GM12878 (cell line): ENCODE results near the gene GANC. TPM values are rescaled to one million over a fixed set of nuclear protein-coding genes. Genes with fewer than 3 reads are reported as not detected.

Experiments used
- ATAC-seq: fragments of 200-7000 bp; cut with Tn5 transposase; 3 replicates; pipeline ENCODE4 v1.9.1; 2020; ENCODE audit warnings: mild to moderate bottlenecking, moderate library complexity
- BruUV-seq: library from RNA; stranded (reverse); fragments of 400-500 nt; replicated peaks from 2 replicates; lab custom pipeline; 2021; lab: Mats Ljungman, UMichigan
- CTCF ChIA-PET: fragments of 300-600 bp; sonication (Branson Sonifier 250); formaldehyde crosslinking; extraction: SDS; loops from one replicate; lab custom pipeline; 2021; ENCODE audit warnings: inconsistent platforms; lab: Yijun Ruan, JAX
- POLR2A ChIA-PET: fragments of 350-600 bp; formaldehyde crosslinking; extraction: SDS; loops from one replicate; lab custom pipeline; 2021; ENCODE audit warnings: inconsistent platforms; lab: Charles Lee
- RAD21 ChIA-PET: fragments of 300-600 bp; sonication (Branson Sonifier 250); formaldehyde crosslinking; loops from one replicate; lab custom pipeline; 2023; ENCODE audit warnings: antibody characterized with exemption; ENCODE audit not compliant: unreplicated experiment; lab: Charles Lee
- SMC1A ChIA-PET: fragments of 300-600 bp; sonication (Branson Sonifier 250); formaldehyde crosslinking; loops from one replicate; lab custom pipeline; 2023; ENCODE audit not compliant: unreplicated experiment, uncharacterized antibody; lab: Charles Lee
- DNase-seq: peaks from one replicate; pipeline ENCODE4 v3.0.0-alpha.2; 2011; ENCODE audit warnings: low read depth, low spot score
- FAIRE-seq: peaks from 3 replicates; lab custom pipeline; 2011; peaks lifted over from hg19 to GRCh38; lab: Jason Lieb, UNC
- H2AFZ ChIP-seq: 2 replicates; pipeline ENCODE4 v1.6.0; 2011; ENCODE audit warnings: low read depth, low read length, control low read depth; ENCODE audit not compliant: control insufficient read depth
- H3K27ac ChIP-seq: 2 replicates; pipeline ENCODE4 v1.5.1; 2011; ENCODE audit warnings: control low read depth; ENCODE audit not compliant: control insufficient read depth, insufficient read depth
- H3K27me3 ChIP-seq, 2 experiments: replicated peaks in 1 of 2; 2 replicates each; pipeline versions ENCODE4 v1.6.0 to v1.6.1; 2011; ENCODE audit warnings: low read length in 1 of 2; ENCODE audit not compliant: control insufficient read depth in 2 of 2, insufficient read depth in 2 of 2
- H3K36me3 ChIP-seq, 2 experiments: 2 replicates each; pipeline ENCODE4 v1.5.1; 2011; ENCODE audit warnings: low read length in 1 of 2; ENCODE audit not compliant: control insufficient read depth in 2 of 2, insufficient read depth in 2 of 2
- H3K4me1 ChIP-seq: 2 replicates; pipeline ENCODE4 v1.6.1; 2011; ENCODE audit warnings: mild to moderate bottlenecking, low read length, moderate library complexity, mixed read lengths; ENCODE audit not compliant: control insufficient read depth, insufficient read depth
- H3K4me2 ChIP-seq: 2 replicates; pipeline ENCODE4 v1.6.0; 2011; ENCODE audit warnings: control low read depth; ENCODE audit not compliant: control insufficient read depth, insufficient read depth
- H3K4me3 ChIP-seq: fragments of 200-600 bp; sonication (generic); 2 replicates; pipeline ENCODE4 v1.5.1; 2016
- H3K79me2 ChIP-seq: 2 replicates; pipeline ENCODE4 v1.6.0; 2011; ENCODE audit warnings: low read length; ENCODE audit not compliant: control insufficient read depth, insufficient read depth
- H3K9ac ChIP-seq: 2 replicates; pipeline ENCODE4 v1.8.0; 2011; ENCODE audit warnings: low read length, control low read depth, mixed read lengths; ENCODE audit not compliant: control insufficient read depth, insufficient read depth
- H3K9me3 ChIP-seq: replicated peaks from 3 replicates; pipeline ENCODE4 v1.5.1; 2011; ENCODE audit warnings: mild to moderate bottlenecking, low read length; ENCODE audit not compliant: control insufficient read depth, insufficient read depth
- H4K20me1 ChIP-seq: 2 replicates; pipeline ENCODE4 v1.6.0; 2011; ENCODE audit not compliant: control insufficient read depth, insufficient read depth
- ATF7 ChIP-seq: fragments of 450-650 bp; IDR thresholded peaks from 2 replicates; pipeline ENCODE4 v1.6.1; 2016; ENCODE audit warnings: low read depth, mild to moderate bottlenecking
- CBFB ChIP-seq: IDR thresholded peaks from 2 replicates; pipeline ENCODE4 v1.6.1; 2016; ENCODE audit warnings: antibody characterized with exemption, low read depth
- CBX5 ChIP-seq: sonication (generic); IDR thresholded peaks from 2 replicates; pipeline ENCODE4 v1.6.1; 2016; ENCODE audit warnings: low read depth, moderate library complexity, mild to moderate bottlenecking, inconsistent platforms
- CHD2 ChIP-seq: IDR thresholded peaks from 2 replicates; pipeline ENCODE4 v1.6.1; 2011; ENCODE audit warnings: low read depth, low read length, improper control_type of control experiment, borderline replicate concordance
- DPF2 ChIP-seq: fragments of 450-650 bp; IDR thresholded peaks from 2 replicates; pipeline ENCODE4 v1.6.1; 2017; ENCODE audit warnings: mild to moderate bottlenecking
- EZH2 ChIP-seq: IDR thresholded peaks from 2 replicates; pipeline ENCODE4 v1.6.1; 2012; ENCODE audit warnings: low read depth, mild to moderate bottlenecking, control low read depth, inconsistent platforms, low read length, borderline replicate concordance; ENCODE audit not compliant: control insufficient read depth
- PAX8 ChIP-seq: fragments of 450-650 bp; IDR thresholded peaks from 2 replicates; pipeline ENCODE4 v1.6.1; 2017; ENCODE audit warnings: mild to moderate bottlenecking, moderate library complexity
- TBL1XR1 ChIP-seq: IDR thresholded peaks from 2 replicates; pipeline ENCODE4 v1.6.1; 2012; ENCODE audit warnings: low read depth, low read length, improper control_type of control experiment
- ZNF207 ChIP-seq: fragments of 450-650 bp; IDR thresholded peaks from 2 replicates; pipeline ENCODE4 v1.6.1; 2014; ENCODE audit warnings: antibody characterized with exemption, mild to moderate bottlenecking, borderline replicate concordance
- WGBS: methylation state at CpG from one replicate; pipeline ENCODE4 v1.1.6; 2016; ENCODE audit warnings: low lambda C conversion rate; ENCODE audit not compliant: insufficient replicate concordance, insufficient coverage; ENCODE audit errors: missing lambda C conversion rate; 5-methylcytosine and 5-hydroxymethylcytosine counted together
- in situ Hi-C: fragments of 300-500 bp; cut with MboI; formaldehyde crosslinking; loops from 9 replicates; pipeline ENCODE4 v1.14.3; 2018; ENCODE audit warnings: mixed read lengths
- intact Hi-C: fragments of 100-400 bp; cut with micrococcal nuclease; formaldehyde crosslinking; loops from one replicate; pipeline ENCODE4 v1.14.2; 2022; ENCODE audit not compliant: unreplicated experiment
- polyA plus RNA-seq, 11 experiments: library from polyadenylated mRNA; depleted of rRNA in 4 of 11; unstranded in 6 of 11; stranded (reverse) in 5 of 11; fragments of >200 nt; fragmentation: Nextera tagmentation in 4 of 11; fragmentation: Illumina TruSeq in 1 of 11; extraction: Ambion mirVana in 4 of 11; extraction: Trizol in 1 of 11; gene quantifications; 1 replicate in 1 of 11; 2 replicates in 10 of 11; pipeline versions ENCODE4 v1.2.1 to v1.2.3, GENCODE V29; 2011 to 2016; ENCODE audit warnings: inconsistent platforms in 2 of 11, missing spikeins in 2 of 11, low read depth in 1 of 11
- total RNA-seq, 4 experiments: library from RNA; depleted of rRNA in 3 of 4; stranded (reverse); fragments of >200 nt in 3 of 4; fragmentation: Illumina TruSeq in 1 of 4; extraction: Trizol in 1 of 4; gene quantifications; 2 replicates each; pipeline versions ENCODE4 v1.2.1 to v1.2.3, GENCODE V29; 2013 to 2021
- TF ChIP-seq, protein P1 (sequence below): fragments of 450-650 bp; IDR thresholded peaks from 2 replicates; pipeline ENCODE4 v1.6.1; 2016; ENCODE audit warnings: mild to moderate bottlenecking
- TF ChIP-seq, protein P2 (sequence below): IDR thresholded peaks from 2 replicates; pipeline ENCODE4 v1.6.1; 2011; ENCODE audit warnings: low read depth, mild to moderate bottlenecking, low read length, moderate library complexity, borderline replicate concordance; ENCODE audit errors: extremely low read depth
- TF ChIP-seq, protein P3 (sequence below): fragments of 450-650 bp; IDR thresholded peaks from 2 replicates; pipeline ENCODE4 v1.6.1; 2017; ENCODE audit warnings: mild to moderate bottlenecking, moderate library complexity
- TF ChIP-seq, protein P4 (sequence below): IDR thresholded peaks from 2 replicates; pipeline ENCODE4 v1.6.1; 2012; ENCODE audit warnings: low read depth, low read length, improper control_type of control experiment
- TF ChIP-seq, protein P5 (sequence below): IDR thresholded peaks from 2 replicates; pipeline ENCODE4 v1.6.1; 2012; ENCODE audit warnings: low read length, inconsistent platforms

Gene GANC
- total and polyA plus RNA-seq, 10 of the 15 experiments (the other 5 are each of a cell fraction or from before 2014, with no cell fraction given) = 11.3 to 35.3 (median 23.0) TPM

DNA sequence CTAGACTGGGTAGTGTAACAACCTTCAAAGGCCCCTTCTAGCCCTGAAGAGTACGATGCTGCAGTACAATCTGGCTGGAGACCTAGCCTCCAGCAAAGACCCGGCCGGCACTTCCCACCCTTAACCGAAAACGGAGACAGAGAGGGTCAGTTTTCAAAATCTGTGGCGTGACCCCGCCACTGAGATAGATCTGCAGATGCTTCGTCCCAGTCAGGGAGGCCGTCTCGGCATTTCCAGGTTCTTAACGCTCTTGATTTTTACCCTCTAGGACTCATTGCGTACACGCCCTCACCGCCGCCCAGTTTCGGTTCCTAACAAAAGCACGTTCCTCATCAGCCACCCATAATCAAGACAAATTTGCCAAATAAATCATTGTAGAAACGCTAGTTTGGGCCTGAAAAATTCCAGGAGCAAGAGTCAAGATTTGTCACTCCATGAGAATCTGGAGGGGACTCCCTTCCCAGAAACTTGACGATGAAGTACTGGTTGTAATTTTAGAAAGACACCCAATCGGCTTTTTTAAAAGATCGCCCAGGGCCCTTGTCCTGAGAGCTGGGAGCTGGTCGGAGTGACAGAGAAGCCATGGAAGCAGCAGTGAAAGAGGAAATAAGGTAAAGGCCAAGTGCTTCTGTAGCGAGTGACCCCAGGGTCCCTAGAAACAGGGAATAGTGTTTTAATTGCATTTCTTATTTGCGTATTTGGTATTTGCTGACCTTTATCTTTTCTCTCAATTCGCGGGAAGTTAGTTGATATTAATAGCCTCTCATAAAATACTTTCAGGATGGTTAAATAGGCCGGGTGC, 1.1 kb downstream of the GANC start:
- peaks cover 63% of the 10 kb centered on the region for H3K79me2 ChIP-seq
- peak overlapping the region; percentile 97 for H3K9ac ChIP-seq
- ChIA-PET CTCF (no interaction called here), SMC1A (interaction anchor here (0.5 to 2.6 kb wide), 3 partner anchors 16 to 290 kb away, joined by 3 to 9 read pairs (median 5); no protein-coding TSS in a partner anchor), RAD21 (interaction anchor here (0.7 to 1.2 kb wide), 2 partner anchors 17 to 304 kb away, joined by 3 read pairs; no protein-coding TSS in a partner anchor), POLR2A (interaction anchor here (0.6 to 1.0 kb wide), 3 partner anchors 195 to 302 kb away, joined by 3 to 5 read pairs (median 3); partner anchors contain the start of genes EHD4 and ZNF106)
- H3K4me2 ChIP-seq = peak overlapping the region; percentile 98
- in situ Hi-C loops = loop anchor here (25.0 kb wide), 1 partner anchor 1513 kb away; the partner anchor contains the start of genes ELL3 and SERF2
- H4K20me1 ChIP-seq = no peaks in the 10 kb centered on the region
- H3K27ac ChIP-seq = peak overlapping the region; percentile 95
- DNase-seq (peak; percentile 30), ATAC-seq (peak; percentile 71), FAIRE-seq (no peak)
- H2AFZ ChIP-seq = peak overlapping the region; percentile 96
- H3K4me3 ChIP-seq = peak overlapping the region; percentile 85
- no peaks in the 10 kb centered on the region for H3K9me3 ChIP-seq
- intact Hi-C loops = no loop called here
- no peaks in the 10 kb centered on the region; a peak in 1 of 4 replicates for H3K36me3 ChIP-seq
- WGBS = 1% methylated on average over 27 of the region's 27 CpGs
- H3K27me3 ChIP-seq = no peaks in the 10 kb centered on the region
- BruUV-seq = TSS peak; percentile 85
- no peaks in the 10 kb centered on the region; the same call in 1 of the 2 replicates for H3K4me1 ChIP-seq
- TF ChIP-seq DPF2 (0 out of 2 replicates have a peak, but pooled peaks have one; percentile 56), CHD2 (no peak), EZH2 (no peak), PAX8 (no peak), ZNF207 (0 out of 2 replicates have a peak, but pooled peaks have one; percentile 16), ATF7 (no peak), CBFB (no peak), CBX5 (no peak), TBL1XR1 (0 out of 2 replicates have a peak, but pooled peaks have one; percentile 17)
- TF ChIP-seq, protein P1, sequence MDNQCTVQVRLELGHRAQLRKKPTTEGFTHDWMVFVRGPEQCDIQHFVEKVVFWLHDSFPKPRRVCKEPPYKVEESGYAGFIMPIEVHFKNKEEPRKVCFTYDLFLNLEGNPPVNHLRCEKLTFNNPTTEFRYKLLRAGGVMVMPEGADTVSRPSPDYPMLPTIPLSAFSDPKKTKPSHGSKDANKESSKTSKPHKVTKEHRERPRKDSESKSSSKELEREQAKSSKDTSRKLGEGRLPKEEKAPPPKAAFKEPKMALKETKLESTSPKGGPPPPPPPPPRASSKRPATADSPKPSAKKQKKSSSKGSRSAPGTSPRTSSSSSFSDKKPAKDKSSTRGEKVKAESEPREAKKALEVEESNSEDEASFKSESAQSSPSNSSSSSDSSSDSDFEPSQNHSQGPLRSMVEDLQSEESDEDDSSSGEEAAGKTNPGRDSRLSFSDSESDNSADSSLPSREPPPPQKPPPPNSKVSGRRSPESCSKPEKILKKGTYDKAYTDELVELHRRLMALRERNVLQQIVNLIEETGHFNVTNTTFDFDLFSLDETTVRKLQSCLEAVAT = no peak
- TF ChIP-seq, protein P2, sequence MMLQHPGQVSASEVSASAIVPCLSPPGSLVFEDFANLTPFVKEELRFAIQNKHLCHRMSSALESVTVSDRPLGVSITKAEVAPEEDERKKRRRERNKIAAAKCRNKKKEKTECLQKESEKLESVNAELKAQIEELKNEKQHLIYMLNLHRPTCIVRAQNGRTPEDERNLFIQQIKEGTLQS = no peak
- TF ChIP-seq, protein P3, sequence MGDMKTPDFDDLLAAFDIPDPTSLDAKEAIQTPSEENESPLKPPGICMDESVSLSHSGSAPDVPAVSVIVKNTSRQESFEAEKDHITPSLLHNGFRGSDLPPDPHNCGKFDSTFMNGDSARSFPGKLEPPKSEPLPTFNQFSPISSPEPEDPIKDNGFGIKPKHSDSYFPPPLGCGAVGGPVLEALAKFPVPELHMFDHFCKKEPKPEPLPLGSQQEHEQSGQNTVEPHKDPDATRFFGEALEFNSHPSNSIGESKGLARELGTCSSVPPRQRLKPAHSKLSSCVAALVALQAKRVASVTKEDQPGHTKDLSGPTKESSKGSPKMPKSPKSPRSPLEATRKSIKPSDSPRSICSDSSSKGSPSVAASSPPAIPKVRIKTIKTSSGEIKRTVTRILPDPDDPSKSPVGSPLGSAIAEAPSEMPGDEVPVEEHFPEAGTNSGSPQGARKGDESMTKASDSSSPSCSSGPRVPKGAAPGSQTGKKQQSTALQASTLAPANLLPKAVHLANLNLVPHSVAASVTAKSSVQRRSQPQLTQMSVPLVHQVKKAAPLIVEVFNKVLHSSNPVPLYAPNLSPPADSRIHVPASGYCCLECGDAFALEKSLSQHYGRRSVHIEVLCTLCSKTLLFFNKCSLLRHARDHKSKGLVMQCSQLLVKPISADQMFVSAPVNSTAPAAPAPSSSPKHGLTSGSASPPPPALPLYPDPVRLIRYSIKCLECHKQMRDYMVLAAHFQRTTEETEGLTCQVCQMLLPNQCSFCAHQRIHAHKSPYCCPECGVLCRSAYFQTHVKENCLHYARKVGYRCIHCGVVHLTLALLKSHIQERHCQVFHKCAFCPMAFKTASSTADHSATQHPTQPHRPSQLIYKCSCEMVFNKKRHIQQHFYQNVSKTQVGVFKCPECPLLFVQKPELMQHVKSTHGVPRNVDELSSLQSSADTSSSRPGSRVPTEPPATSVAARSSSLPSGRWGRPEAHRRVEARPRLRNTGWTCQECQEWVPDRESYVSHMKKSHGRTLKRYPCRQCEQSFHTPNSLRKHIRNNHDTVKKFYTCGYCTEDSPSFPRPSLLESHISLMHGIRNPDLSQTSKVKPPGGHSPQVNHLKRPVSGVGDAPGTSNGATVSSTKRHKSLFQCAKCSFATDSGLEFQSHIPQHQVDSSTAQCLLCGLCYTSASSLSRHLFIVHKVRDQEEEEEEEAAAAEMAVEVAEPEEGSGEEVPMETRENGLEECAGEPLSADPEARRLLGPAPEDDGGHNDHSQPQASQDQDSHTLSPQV = no peak
- TF ChIP-seq, protein P4, sequence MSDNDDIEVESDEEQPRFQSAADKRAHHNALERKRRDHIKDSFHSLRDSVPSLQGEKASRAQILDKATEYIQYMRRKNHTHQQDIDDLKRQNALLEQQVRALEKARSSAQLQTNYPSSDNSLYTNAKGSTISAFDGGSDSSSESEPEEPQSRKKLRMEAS = peak; percentile 19; the same call in 1 of the 2 replicates
- TF ChIP-seq, protein P5, sequence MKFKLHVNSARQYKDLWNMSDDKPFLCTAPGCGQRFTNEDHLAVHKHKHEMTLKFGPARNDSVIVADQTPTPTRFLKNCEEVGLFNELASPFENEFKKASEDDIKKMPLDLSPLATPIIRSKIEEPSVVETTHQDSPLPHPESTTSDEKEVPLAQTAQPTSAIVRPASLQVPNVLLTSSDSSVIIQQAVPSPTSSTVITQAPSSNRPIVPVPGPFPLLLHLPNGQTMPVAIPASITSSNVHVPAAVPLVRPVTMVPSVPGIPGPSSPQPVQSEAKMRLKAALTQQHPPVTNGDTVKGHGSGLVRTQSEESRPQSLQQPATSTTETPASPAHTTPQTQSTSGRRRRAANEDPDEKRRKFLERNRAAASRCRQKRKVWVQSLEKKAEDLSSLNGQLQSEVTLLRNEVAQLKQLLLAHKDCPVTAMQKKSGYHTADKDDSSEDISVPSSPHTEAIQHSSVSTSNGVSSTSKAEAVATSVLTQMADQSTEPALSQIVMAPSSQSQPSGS = no peak
